Mesothelial cell of epicardium (in vitro differentiated cells): ENCODE results near the gene SV2B. TPM values are rescaled to one million over a fixed set of nuclear protein-coding genes. Genes with fewer than 3 reads are reported as not detected.

ENCODE experiments used
- DNase-seq, 2 experiments: peaks; one replicate each; pipeline ENCODE4 v3.0.0; 2021; ENCODE audit warnings: low spot score in 2 of 2; ENCODE audit not compliant: unreplicated experiment in 2 of 2
- H3K27ac Mint-ChIP-seq: 2 replicates; pipeline ENCODE4 v1.8.0; 2021; ENCODE audit warnings: mixed read lengths
- H3K27me3 Mint-ChIP-seq: 2 replicates; pipeline ENCODE4 v1.8.0; 2021; ENCODE audit warnings: low read depth, mixed read lengths
- H3K36me3 Mint-ChIP-seq: 2 replicates; pipeline ENCODE4 v1.8.0; 2021; ENCODE audit warnings: mixed read lengths
- H3K4me1 Mint-ChIP-seq: 2 replicates; pipeline ENCODE4 v1.8.0; 2021; ENCODE audit warnings: mixed read lengths
- H3K4me3 Mint-ChIP-seq: 2 replicates; pipeline ENCODE4 v1.8.0; 2021; ENCODE audit warnings: mild to moderate bottlenecking, moderate library complexity, mixed read lengths
- H3K9me3 Mint-ChIP-seq: 2 replicates; pipeline ENCODE4 v1.8.0; 2021; ENCODE audit warnings: mixed read lengths
- CTCF ChIP-seq: fragments of 200-600 bp; sonication (generic); IDR thresholded peaks from one replicate; pipeline ENCODE4 v1.5.0; 2021; ENCODE audit warnings: antibody characterized with exemption; ENCODE audit not compliant: unreplicated experiment
- total RNA-seq: library from RNA; stranded (reverse); gene quantifications from 3 replicates; pipeline ENCODE4 v1.2.1, GENCODE V29; 2021

The SV2B gene
- total RNA-seq, 1 donor from 2014 or later, result 0.29 TPM

- no peaks in the 10 kb centered on the region for H3K36me3 Mint-ChIP-seq
- H3K27ac Mint-ChIP-seq, result no peak overlapping the region
- H3K4me3 Mint-ChIP-seq, result no peak overlapping the region
- no peak for TF ChIP-seq CTCF
- no peaks in the 10 kb centered on the region for H3K4me1 Mint-ChIP-seq
- no peaks in the 10 kb centered on the region for H3K9me3 Mint-ChIP-seq
- H3K27me3 Mint-ChIP-seq, result peaks cover 73% of the 10 kb centered on the region
- DNase-seq, result no peak
Measured at GRCh38 chr15:91151781-91152563, 51.9 kb downstream of the SV2B start.

GRCh38 chr15:91152896-91153581 lies 53.0 kb downstream of the SV2B start:
- Mint-ChIP-seq H3K4me3 (no peak overlapping the region), H3K27ac (no peak overlapping the region), H3K4me1 (no peaks in the 10 kb centered on the region), H3K36me3 (no peaks in the 10 kb centered on the region), H3K9me3 (no peaks in the 10 kb centered on the region), H3K27me3 (peaks cover 74% of the 10 kb centered on the region)
- no peak for TF ChIP-seq CTCF
- no peak for DNase-seq

GRCh38 chr15:91153954-91154353 lies 53.9 kb downstream of the SV2B start:
- H3K9me3 Mint-ChIP-seq, result no peaks in the 10 kb centered on the region
- peaks cover 78% of the 10 kb centered on the region for H3K27me3 Mint-ChIP-seq
- no peak overlapping the region for H3K4me3 Mint-ChIP-seq
- DNase-seq, result no peak
- no peaks in the 10 kb centered on the region for H3K36me3 Mint-ChIP-seq
- no peak overlapping the region for H3K27ac Mint-ChIP-seq
- no peaks in the 10 kb centered on the region for H3K4me1 Mint-ChIP-seq
- no peak for TF ChIP-seq CTCF

GRCh38 chr15:91156175-91156726 lies 56.2 kb downstream of the SV2B start:
- Mint-ChIP-seq H3K27ac (no peak overlapping the region), H3K36me3 (no peaks in the 10 kb centered on the region), H3K4me3 (no peak overlapping the region), H3K27me3 (peaks cover 68% of the 10 kb centered on the region), H3K9me3 (no peaks in the 10 kb centered on the region), H3K4me1 (no peaks in the 10 kb centered on the region)
- no peak for DNase-seq
- no peak for TF ChIP-seq CTCF

DNA sequence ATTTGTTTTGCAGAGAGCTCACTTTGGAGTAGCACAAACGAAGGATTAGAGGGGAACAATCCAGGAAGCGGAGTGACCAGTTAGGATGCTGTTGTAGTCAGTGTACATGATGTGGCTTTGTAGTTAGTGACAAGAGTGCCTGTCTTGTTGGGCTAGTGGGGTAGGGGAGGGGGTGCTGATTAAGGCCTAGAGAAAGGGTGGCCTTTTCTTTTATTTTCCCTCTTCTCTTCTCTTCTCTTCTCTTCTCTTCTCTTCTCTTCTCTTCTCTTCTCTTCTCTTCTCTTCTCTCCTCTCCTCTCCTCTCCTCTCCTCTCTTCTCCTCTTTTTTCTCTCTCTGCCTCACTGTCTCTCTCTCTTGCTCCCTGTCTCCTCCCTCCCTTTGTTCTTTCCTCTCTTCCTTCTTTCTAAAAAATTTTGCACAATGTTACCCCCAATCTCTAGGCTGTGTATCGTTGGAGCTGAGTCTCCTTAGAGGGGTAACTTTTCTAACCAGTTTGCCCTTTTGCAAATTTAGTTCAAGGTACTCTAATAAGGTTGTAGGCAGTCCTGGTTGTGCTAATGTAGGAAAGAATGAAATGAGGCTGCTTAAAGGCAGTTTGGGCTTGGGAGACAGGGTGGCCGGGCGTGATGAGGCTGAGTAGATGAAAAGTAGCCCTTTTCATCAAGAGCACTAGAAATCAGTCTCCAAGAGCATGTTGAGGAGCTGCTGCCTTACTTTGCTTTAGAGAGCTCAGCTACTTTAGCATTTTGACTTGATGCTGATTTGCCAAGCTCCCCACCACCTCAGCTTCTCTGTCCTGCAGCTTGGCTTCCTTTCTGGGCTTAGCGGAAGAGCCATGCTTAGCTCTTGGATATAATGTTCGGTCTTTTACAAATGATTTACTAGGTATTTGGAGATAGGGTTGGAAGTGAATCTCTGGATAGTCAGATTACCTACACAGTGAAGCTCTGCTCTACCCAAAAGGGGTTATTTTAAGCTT lies 58.6 kb downstream of the SV2B start:
- Mint-ChIP-seq H3K4me1 (no peaks in the 10 kb centered on the region), H3K36me3 (no peaks in the 10 kb centered on the region), H3K27me3 (peaks cover 50% of the 10 kb centered on the region), H3K4me3 (no peak overlapping the region), H3K9me3 (no peaks in the 10 kb centered on the region), H3K27ac (no peak overlapping the region)
- TF ChIP-seq CTCF, result no peak
- DNase-seq, result no peak
